Suppressor macrophage (primary cell): ENCODE measurements around the gene KRT1.
A peak's percentile ranks its signal among the peaks of the same experiment; 100 is the strongest.
"Not testable (repeated sequence)": the region's sequence is repeated elsewhere in the genome, so short reads cannot be mapped to it uniquely, and the experiment has no call there.

Experiments used
- DNase-seq, 4 experiments: peaks; one replicate each; pipeline ENCODE4 v3.0.0-alpha.2; 2020 to 2022
- total RNA-seq, 17 experiments: gene quantifications; one replicate each; lab custom pipeline; 2026; ENCODE audit warnings: mixed read lengths in 6 of 17, inconsistent platforms in 3 of 17; lab: John Stamatoyannopoulos, UW

KRT1 gene
- 0 to 0.77 (median 0) reads per million in 17 experiments for total RNA-seq

DNA sequence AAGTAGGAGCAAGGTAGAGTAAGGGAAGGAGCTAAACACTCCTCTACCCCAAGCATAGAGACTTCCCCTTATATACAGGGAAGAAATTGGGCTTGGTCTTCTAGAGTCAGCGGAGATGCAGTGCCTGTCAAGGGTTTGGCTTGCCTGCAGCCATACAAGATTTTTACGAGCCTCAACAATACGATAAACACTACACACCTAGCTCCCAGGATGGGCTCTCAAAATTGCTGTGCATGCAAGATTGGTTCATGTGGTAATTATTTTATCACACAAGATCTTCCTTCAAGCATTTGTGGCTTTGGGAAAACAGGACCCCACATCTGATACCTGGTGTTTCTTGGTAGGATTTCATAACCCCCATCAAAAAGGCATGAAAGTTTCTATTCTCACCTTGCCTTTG lies at the start of gene KRT1:
Gene KRT1, minus strand, starts transcription at position 45 of the 400 bp plus-strand sequence. CDS start 59 bp downstream, outside the sequence.
- no peak for DNase-seq

DNA sequence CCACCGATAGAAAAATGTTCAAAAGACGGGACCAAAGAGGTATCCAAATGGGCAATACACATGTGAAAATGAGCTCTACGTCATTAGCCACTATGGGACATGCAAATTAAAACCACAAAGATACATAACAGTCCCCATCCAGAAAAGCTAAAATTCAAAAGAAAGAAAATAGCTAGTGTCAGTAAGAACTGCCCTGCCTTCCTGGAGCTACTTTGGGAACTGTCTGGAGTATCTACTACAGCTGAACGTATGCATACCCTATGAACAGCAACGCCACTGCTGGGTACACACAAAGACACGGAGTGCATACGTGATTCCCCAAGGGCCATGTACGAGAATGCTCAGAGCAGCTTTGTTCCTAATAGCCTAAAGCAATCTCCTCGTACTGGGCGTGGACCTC lies 48.9 kb upstream of the KRT1 start:
- DNase-seq: no peak

DNA sequence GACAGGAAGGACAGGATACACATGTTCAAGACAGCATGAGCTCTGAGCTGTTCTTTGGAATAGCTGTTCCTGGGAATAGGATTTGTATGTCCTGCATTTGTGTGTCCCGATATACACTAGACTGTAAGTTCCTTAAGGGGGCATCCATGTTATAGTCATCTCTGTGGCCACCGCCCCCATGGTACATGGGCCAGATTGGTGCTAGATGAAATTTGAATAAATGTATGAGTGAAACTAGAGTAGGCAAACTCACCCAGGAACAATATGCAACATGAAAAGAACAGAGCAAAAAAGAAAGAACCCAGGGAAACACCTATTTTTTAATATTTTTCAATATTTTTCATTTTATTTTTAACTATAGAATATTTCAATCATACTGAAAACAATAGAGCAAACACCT lies 48.2 kb upstream of the KRT1 start:
- no peak for DNase-seq

DNA sequence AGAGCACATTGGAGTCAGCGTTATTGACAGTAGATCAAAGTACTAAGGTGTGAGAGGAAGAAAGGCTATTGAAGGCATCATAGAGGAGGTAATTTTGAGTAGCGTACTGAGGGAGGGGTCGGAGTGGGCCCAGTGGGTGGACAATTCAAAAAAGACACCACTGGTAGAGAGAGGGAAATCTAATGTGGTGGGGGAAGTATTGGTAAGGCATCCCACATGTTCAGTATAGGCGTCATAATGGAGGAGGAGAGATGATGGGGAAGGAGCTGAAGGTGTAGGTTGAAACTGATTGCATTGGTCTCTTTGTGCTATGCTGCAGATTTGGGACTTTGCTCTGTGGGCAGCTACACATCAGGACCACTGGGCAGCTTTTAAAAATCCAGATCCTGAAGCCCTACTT lies 46.8 kb upstream of the KRT1 start:
- no peak for DNase-seq

DNA sequence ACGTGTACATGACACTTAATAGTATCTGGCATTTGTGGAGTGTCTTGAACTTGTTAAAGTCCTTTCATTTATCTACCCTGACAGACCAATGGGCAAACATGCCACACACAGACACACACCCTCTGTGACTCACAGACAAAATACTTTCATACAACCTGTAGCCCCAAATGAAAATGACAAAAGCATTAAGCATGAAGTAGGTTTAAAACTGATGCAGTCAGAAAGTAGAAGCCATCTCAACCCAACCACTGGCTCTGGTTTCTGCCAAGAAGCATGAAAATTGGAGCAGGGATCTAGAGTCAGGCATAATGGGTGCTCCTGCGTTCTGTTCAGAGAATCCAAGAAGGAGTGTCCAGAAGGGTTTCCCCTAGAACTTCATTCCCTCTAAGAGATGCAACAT lies 46.2 kb upstream of the KRT1 start:
- DNase-seq: no peak

DNA sequence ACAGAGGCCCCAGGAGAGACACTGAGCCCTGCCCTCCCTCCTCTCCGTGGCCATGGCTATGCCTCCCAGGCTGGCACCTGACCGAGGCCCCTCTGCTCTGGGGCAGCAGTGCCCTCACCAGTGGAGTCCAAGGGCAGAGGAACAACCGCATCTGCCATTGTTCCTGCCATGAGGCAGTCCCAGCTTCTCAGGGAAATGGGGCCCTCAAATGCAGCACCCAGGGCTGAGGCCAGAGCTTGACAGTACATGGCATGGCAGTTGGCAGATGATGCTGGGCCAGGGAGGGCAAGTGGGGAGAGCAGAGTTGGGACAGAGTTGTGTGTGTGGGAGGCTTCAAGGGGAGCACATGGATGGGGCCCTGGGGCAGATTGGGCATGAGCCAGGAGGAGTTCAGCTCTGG lies 44.2 kb upstream of the KRT1 start:
- DNase-seq: no peak

DNA sequence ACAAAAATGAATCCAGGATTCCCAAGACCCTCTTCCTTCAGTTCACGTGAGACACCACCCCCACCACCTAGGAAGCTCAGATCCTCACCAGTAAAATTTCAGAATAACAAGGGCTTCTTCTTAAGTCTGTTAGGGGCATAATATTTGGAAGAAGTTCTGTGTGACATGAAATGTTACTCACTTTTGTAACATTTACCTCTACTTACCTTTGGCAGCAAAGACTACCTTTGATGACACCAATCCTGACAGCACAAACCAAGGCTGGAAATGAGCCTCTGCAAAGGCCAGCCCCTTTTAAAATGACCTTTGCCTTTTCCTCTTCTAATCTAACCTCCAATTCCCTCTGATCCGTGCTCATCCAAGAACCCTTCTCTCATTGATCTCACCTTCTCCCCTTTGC lies 42.5 kb upstream of the KRT1 start:
- DNase-seq: no peak

DNA sequence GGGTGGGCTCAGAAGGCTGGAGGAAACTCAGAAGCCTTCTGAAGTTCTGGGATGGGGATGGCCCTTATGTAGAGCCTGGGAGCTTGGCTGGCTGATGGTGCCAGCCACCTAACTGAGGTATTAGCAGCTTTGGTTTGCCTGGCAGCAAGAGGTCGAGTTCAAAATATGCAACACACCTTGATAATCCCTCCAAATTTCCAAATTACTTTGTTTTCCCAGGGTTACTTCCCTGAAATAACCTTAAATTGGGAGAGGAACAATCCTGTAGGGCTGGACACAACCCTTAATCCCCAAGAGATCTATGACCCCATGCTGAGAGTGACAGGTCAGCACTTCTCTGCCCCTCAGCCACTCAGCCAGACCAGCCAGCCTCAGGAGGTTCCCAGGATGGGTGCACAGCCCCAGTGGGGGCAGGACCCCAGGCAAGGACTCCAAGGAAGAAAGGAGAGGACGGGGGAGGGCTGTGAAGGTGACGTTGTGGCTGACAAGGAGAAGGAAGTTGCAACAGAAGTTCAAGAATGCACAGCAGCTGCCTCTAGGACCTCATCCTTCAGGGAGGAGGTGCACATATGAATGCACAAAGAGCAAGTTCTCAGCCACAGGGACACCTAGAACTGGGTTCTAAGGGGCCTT lies 41.7 kb upstream of the KRT1 start:
- peak in 1 of 4 experiments; percentile 10 for DNase-seq

DNA sequence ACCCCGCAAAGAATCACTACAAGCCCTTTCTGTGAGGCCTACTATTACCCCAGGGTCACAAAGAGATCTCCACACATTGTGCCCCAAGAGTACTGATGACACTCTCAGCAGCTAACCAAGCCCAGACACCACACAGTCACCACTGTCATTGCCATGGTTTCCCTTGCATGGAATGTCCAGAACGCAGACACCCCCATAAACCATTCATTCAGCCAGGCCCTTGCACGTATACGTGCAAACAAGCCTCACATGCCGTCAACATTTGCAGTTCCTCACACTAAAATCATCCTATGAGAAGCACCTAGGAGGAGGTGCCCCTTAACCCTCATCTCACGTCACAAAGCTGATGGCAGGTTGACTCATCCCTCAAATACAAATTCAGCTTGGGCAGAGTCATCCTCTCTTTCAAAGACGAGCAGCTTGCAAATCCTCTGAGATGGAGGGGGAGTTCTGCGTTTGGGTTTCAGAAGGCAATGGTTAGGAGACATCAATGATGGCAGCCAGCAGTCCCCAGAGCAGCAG lies 40.2 kb upstream of the KRT1 start:
- DNase-seq: no peak

- DNase-seq: no peak
Observed at GRCh38 chr12:52716061-52716460, 35.9 kb upstream of the KRT1 start.

DNA sequence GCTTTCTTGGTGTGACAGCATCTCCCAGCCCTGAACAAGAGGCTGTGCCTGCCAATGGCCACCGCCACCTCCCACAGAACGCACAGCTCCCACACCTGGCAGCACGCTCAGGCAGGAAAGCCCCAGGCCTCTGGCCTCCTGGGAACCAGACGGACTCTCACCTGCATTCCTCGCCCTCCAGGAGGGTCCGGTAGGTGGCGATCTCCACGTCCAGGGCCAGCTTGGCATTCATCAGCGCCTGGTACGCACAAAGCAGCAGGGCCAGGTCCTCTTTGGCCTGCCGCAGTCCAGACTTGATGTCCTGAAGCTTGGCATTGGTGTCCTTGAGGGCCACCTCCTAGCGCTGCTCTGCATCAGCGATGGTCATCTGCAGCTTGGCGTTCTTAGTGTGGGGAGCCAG lies 35.2 kb upstream of the KRT1 start:
- no peak for DNase-seq

- no peak for DNase-seq
Observed at GRCh38 chr12:52714887-52715281, 34.7 kb upstream of the KRT1 start.

DNA sequence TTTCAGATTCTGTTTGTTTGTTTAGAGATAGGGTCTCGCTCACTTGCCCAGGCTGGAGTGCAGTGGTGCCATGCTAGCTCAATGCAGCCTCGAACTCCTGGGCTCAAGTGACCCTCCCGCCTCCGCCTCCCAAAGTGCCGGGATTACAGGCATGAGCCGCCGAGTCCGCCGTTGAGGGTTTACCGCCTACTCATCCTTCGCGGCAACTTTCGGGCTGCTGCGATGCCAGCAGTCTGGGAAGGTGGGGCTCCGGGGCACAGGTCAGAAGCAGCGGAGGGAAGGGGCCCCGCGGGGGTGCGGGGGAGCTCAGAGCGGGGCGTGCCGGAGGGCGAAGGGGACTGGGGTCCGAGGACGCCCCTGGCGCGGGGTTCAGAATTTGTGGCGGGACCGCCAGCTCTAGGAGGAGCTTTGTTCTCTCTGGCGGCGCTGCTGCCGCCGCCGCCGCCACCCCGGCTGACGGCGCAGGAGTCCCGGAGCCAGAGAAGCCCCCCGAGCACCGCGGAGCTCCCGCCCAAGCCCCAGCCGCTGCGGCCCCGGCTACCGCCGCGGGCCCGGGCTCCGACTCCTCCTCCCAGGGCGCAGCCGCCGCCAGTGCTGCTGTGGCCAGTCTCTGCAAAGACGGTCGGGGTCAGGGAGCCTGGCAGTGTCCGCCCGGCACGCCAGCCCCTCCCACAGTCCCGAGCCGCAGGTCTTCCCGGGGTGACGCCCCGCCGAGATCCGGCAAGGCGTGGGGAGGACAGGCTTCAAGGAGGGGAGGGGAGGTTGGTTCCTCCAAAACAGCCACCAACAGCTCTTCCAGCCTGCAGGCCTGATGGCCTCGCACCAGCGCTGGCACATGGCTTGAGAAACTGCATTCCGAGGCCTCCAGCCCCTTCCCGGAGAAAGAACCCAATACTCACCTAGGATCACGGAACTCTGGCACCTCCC lies 34.0 kb upstream of the KRT1 start:
- DNase-seq: peak in 2 of 4 experiments; percentile 20 to 23

DNA sequence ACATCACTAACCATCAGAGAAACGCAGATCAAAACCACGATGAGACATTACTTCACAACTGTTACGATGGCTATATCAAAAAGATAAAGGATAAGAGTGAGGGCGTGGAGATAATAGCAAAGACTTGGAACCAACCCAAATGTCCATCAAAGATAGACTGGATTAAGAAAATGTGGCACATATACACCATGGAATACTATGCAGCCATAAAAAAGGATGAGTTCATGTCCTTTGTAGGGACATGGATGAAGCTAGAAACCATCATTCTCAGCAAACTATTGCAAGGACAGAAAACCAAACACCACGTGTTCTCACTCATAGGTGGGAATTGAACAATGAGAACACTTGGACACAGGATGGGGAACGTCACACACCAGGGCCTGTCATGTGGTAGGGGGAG lies 31.9 kb upstream of the KRT1 start:
- DNase-seq: not testable (repeated sequence)

DNA sequence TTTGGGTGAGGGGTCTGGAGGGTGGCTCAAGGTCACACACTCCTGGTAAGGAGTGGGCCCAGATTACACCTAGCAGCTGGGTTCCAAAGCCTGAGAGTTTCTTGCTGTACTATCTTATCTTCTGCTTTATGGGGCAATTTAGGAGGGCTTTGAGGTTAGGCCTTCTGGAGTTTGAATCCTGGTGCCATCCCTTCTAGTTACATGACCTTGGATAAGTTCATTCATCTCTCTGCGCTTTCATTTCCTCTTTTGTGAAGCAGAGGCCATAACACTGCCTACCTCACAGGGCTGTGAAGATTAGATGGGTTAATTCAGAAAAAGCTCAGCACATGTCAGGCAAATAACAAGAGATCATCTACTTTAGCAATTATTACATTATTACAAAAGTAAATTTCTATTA lies 30.5 kb upstream of the KRT1 start:
- DNase-seq: peak in 2 of 4 experiments; percentile 48 to 60

DNA sequence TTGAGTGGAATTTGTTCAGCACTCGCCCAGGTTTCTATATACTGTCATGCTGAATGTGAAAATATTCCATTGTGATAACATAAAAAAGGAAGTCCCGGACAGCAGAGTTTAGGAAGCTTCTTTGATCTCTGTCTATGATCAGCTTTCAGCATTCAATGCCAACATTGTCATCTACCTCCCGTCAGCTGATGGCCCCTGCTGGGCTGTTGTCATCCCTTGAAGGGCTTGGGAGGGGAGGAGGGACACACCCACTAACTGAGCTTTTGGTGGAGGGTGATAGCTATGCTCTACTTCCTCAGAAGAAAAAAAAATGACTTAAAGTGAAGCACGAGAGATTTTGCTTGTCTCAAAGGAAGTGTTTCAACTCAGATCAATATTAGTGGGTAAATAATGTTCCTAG lies 27.8 kb upstream of the KRT1 start:
- DNase-seq: peak in 2 of 4 experiments; percentile 17 to 19

- no peak for DNase-seq
Observed at GRCh38 chr12:52704464-52704863, 24.3 kb upstream of the KRT1 start.

DNA sequence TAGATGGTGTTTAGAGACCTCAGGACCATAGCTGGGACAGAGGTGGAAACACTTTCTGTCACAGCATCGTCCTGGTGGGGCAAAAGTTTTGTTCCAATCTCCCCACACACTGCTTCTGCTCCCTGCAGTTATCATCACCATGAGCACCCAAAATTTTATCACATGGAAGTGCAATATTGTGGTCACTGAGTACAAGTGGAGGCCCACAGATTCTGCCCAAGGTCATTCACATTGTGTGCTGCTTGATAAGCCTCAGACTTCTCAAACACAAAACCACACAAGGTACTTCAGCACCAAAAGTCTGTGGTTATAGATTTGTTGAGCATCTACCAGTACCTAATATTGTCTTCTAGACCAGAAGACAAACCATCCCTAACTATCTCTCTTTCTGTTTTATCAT lies 23.7 kb upstream of the KRT1 start:
- DNase-seq: no peak

- no peak for DNase-seq
Observed at GRCh38 chr12:52703424-52703823, 23.2 kb upstream of the KRT1 start, which contains the start of gene KRT77. Gene KRT77 (minus strand): TSS chr12:52703524. CDS start chr12:52703434, 90 bp downstream.

DNA sequence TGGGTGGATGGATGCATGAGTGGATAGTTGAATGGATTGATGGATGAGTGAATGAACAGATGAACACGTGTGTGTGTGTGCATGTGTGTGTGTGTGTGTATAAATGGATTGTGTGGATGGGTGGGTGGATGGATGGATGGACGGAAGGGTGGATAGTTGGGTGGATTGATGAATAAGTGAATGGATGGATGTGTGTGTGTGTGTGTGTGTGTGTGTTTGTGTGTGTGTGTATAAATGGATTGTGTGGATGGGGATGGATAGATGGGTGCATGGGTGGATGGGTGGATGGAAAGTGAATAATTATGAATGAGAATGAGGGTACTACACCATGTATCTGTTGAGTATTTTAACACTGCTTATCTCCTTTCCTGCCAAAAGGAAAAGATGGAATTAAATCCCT lies 22.1 kb upstream of the KRT1 start:
- DNase-seq: no peak

DNA sequence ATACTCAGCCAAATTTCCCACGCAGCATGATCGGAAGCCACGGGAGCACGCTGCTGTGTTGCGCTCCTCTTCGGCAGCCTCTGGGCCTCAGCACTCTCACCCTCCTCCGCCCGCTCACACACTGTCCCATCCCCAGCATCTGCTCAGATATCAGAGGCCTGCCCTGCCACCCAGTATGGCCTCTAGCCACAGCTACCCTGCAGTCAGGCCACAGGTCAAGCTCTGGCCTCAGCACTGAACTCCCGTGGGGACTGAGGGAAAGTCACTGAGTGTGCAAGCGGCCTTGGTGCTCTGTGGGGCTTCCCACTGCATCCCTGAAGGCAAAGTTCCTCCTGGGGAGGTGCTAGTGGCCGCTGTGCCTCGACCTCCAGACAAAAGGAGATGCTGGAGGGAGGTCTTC lies 21.1 kb upstream of the KRT1 start:
- DNase-seq: no peak

DNA sequence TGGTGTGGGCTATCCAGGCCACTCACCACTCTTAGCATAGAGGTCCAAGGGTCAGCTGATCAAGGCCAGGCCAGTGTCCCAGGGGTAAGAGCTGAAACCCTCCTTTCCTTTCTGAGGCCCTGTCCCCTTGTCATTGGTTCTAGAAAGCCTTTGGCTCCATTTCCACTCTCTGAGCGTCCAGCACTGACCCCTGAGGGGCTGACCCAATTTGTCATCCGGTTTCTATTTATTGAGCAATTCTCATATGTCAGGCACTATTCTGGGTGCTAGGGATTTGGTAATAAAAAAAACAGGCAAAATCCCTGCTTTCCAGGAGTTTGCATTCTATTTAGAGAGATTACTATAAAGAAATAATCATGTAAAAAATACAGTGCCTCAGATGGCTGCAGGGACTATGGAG lies 19.8 kb upstream of the KRT1 start:
- no peak for DNase-seq

- DNase-seq: no peak
Observed at GRCh38 chr12:52699373-52699772, 19.2 kb upstream of the KRT1 start.
